ENCODE results near the gene RUSF1. TPM values are rescaled to one million over a fixed set of nuclear protein-coding genes. Genes with fewer than 3 reads are reported as not detected.
A peak's percentile ranks its signal among the peaks of the same experiment; 100 is the strongest.

The RUSF1 gene
- total and polyA plus RNA-seq, 9 of the 15 experiments (the other 6 are each of a cell fraction or from before 2014, with no cell fraction given): 0.80 to 52.8 (median 27.6) TPM

DNA sequence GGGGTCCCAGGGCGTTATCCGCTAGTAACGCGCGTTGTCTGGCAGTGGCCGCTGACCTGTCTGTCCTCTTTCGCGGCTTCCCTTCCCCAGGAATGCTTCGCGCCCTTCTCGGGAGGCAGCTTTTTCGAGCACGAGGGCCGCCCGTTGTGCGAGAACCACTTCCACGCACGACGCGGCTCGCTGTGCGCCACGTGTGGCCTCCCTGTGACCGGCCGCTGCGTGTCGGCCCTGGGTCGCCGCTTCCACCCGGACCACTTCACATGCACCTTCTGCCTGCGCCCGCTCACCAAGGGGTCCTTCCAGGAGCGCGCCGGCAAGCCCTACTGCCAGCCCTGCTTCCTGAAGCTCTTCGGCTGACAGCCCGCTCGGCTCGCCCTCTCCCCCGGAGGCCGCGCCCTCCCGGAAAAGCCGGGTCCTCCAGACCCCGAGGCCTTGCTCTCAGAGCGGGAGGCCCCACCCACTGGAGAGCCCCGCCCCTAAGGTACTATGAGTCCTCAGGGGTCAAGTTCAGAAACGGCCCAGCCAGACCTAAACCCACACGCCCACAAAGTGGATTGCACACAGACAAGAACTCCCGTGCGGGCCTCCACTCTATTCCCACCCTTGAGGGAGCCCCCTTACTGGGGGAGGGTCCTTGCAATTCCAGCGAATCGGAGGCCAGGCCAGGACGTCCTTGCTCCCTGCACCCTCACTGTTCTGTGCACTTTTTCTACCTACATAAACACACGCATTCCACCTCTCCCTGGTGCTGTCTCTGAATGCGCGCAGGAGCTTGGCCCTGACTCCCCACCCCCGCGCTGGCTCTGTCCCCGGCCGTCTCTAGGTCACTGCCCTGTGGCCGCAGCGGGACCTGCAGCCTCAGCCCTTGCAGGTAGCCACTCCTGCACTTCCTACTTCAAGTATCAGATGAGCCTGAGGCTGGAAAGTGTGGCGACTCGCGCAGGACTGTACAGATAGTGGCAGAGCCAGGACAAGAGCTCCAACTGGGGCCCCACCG, 30.7 kb downstream of the RUSF1 start (continued):
- TF ChIP-seq EZH2 (IDR thresholded peaks at IDR 0.05; ENCODE audit: borderline replicate concordance, low read depth, low read length): no peak
- TF ChIP-seq, protein P1, sequence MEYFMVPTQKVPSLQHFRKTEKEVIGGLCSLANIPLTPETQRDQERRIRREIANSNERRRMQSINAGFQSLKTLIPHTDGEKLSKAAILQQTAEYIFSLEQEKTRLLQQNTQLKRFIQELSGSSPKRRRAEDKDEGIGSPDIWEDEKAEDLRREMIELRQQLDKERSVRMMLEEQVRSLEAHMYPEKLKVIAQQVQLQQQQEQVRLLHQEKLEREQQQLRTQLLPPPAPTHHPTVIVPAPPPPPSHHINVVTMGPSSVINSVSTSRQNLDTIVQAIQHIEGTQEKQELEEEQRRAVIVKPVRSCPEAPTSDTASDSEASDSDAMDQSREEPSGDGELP (CRISPR knock-in tag; IDR thresholded peaks at IDR 0.05; ENCODE audit: borderline replicate concordance): peak; percentile 30; the same call in 1 of the 2 replicates
- TF ChIP-seq SP1 (CRISPR knock-in tag; IDR thresholded peaks at IDR 0.05): no peak; the same call in none of the 2 replicates
- peak; percentile 53 for TF ChIP-seq SUPT5H (IDR thresholded peaks at IDR 0.05)
- TF ChIP-seq MGA (IDR thresholded peaks at IDR 0.05): peak; percentile 96
- TF ChIP-seq ZNF121 (CRISPR knock-in tag; conservative IDR thresholded peaks at IDR 0.05): no peak
- TF ChIP-seq FIP1L1 (IDR thresholded peaks at IDR 0.05; ENCODE audit: low read depth, low read length, poor library complexity, severe bottlenecking): peak; percentile 50
- peak; percentile 54; the same call in 1 of the 2 replicates for TF ChIP-seq PHF8 (IDR thresholded peaks at IDR 0.05; ENCODE audit: borderline replicate concordance, low read length)
- no peak for TF ChIP-seq RUNX1 (IDR thresholded peaks at IDR 0.05; ENCODE audit: low read depth)
- no peak for TF ChIP-seq HSF4 (CRISPR knock-in tag; IDR thresholded peaks at IDR 0.05; ENCODE audit: borderline replicate concordance)
- TF ChIP-seq TOE1 (IDR thresholded peaks at IDR 0.05; ENCODE audit: borderline replicate concordance): peak; percentile 12; the same call in 1 of the 2 replicates
- no peak for TF ChIP-seq TOE1 (CRISPR knock-in tag; IDR thresholded peaks at IDR 0.05; ENCODE audit: borderline replicate concordance, low read depth)
- peak; percentile 12 to 81 for TF ChIP-seq MAZ (CRISPR knock-in tag; conservative IDR thresholded peaks at IDR 0.05 in 1 of 2, IDR thresholded peaks at IDR 0.05 in 1 of 2)

Data from K562 (cell line).